GM12873 (cell line): ENCODE results near the gene PSTPIP1.

Experiments used
- TF ChIP-seq, protein P1 (sequence below): IDR thresholded peaks from 2 replicates; pipeline ENCODE4 v1.5.1; 2012; ENCODE audit warnings: low read depth, mild to moderate bottlenecking, moderate library complexity, low read length, control low read depth; ENCODE audit not compliant: insufficient read depth; ENCODE audit errors: missing control alignments

Gene PSTPIP1

DNA sequence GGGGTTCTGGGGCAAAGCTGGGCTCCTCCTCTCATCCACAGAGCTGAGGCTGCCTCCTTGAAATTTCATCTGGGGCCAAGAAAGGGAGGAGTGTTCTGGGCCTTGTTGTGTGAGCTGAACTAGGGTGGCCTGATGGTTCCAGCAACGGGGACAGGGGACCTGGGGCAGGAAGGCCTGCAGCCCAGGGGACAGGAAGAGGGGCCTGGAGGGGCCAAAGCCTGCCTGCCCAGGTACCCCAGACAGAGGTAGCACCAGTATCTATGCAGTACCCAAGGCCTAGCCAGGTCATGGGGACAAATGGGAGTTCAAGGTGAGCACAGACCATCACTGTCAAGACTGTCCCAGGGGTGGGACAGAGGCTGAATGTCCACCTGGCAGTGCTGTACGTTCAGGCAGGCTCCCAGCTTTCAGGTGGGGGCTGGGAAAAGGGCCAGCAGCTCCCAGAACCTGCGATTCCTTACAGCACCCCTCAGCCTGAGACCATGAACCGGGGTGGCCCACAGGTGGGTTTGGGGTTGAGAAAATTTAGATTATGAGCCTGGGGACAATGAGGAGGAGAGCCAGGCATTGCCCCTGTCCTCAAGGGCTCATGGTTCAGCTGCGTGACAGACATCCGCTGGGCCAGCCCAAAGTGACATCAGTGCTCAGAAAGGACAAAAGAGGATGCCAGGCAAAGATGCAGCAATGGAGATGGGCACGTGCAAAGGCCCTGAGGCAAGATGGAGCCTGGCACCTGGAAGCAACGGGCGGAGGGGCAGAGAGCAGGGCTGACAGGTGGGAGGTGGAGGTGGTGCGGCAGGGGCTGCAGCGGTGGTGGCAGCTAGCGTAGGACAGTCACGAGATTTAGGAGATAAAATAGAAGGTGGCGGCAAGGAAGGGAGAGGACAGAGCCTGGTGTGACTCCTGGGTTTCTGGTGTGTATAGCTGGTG, 28.0 kb downstream of the PSTPIP1 start:
- TF ChIP-seq, protein P1, sequence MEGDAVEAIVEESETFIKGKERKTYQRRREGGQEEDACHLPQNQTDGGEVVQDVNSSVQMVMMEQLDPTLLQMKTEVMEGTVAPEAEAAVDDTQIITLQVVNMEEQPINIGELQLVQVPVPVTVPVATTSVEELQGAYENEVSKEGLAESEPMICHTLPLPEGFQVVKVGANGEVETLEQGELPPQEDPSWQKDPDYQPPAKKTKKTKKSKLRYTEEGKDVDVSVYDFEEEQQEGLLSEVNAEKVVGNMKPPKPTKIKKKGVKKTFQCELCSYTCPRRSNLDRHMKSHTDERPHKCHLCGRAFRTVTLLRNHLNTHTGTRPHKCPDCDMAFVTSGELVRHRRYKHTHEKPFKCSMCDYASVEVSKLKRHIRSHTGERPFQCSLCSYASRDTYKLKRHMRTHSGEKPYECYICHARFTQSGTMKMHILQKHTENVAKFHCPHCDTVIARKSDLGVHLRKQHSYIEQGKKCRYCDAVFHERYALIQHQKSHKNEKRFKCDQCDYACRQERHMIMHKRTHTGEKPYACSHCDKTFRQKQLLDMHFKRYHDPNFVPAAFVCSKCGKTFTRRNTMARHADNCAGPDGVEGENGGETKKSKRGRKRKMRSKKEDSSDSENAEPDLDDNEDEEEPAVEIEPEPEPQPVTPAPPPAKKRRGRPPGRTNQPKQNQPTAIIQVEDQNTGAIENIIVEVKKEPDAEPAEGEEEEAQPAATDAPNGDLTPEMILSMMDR, result no peak

- TF ChIP-seq, protein P1, result no peak
Observed at GRCh38 chr15:77023576-77024272, 28.8 kb downstream of the PSTPIP1 start.

DNA sequence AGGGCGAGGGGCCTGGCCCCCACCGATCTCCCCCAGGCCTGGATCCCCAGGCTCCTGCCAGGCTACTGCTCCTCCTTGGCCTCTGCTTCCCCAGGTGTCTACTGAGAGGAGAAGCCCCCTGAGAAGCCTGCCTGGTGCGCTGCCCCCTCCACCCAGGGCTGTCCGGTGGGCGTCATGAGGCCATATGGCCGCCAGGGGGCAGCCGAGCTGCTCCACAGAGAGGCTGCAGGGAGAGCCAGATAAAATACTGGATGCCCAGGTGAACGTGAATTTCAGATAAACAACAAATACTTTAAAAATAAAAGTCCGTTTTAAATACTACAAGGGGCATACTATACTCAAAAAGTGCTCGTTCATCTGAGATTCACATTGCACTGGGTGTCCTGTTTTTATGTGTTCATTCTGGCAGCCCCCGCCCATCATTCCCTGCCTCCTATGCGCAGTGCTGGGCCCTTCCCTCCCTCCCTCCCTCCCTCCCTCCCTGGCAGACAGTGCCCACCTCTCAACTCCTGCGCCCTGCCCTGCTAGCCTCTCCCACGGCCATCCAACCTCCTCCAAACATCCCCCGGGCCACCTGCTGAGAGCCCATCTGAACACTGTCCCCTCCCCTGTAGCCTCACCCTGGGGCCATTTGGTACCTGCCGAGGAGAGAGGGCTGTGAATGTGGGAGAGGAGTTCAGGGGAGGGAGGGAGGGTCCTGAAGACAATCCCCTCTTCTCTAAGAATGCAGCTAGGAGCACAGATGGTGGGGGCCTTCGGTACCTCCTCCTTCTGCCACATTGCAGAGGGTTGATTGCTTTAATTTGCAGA, 29.6 kb downstream of the PSTPIP1 start:
- TF ChIP-seq, protein P1, result peak; percentile 91

DNA sequence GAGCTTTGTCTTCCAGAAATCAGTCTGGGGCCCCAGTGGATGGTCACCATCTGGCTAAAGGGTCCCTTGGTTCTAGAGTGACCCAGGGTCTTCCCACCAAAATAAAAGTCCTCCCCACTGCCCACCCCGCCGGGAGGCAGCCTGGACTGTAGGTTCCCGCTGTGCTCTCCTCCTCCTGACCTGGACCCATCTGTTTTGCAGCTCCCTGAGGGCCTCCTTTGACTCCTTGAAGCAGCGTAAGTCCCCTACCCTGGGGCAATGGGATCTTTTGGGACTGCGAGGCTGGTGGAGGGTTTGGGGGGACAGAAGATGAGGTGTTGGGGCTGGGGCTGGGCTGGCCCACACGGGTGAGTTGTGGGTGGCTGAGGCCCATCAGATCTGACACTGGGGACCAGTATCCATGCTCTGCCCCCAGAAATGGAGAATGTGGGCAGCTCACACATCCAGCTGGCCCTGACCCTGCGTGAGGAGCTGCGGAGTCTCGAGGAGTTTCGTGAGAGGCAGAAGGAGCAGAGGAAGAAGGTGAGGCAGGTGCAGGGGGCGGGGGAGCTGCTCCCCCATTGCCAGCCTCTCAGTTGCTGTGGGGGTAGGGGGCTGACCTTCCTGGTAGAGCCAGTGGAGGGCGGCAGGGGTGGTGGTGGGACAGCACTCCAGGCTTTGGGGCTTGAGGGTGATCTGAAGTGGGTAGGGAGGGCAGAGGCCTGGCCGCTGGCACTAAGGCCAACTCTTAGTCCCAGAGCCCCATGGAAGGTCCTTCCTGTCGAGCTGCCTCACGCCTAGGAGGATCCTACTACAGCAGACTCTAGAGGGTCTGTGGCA, 30.4 kb downstream of the PSTPIP1 start:
- TF ChIP-seq, protein P1, result no peak

DNA sequence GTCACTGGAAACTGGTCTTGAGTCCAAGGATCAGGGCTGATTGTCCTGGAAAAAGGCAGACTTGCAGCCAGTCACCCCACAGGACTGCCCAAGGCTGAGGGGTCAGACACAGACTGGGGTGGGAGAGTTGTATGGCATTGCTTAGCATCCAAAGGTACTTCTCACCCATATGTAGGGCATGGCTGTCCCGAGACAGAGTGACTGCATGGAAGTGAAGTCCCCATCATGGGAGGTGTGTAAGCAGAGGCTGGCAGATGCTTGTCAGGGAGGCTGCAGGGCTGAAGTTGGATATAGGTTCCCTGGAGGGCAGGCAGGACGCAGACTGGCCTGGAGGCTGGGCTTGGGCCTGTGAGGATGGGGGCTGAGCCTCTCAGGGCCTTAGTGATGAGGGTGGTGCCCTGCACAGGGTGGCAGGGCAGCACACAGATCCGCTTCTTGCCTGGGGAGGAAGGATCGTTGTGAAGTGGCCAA, 31.1 kb downstream of the PSTPIP1 start:
- TF ChIP-seq, protein P1, result no peak

GRCh38 chr15:77026501-77027110, 31.7 kb downstream of the PSTPIP1 start:
- TF ChIP-seq, protein P1, result no peak
